Natural killer cell (primary cell): Measurements from ENCODE around the gene RESF1. TPM values are rescaled to one million over a fixed set of nuclear protein-coding genes. Genes with fewer than 3 reads are reported as not detected.

Experiments
- ATAC-seq, 3 donors: fragments of 150-1000 bp in 2 of 3; fragments of 200-7000 bp in 1 of 3; cut with Tn5 transposase; 1 replicate in 1 of 3; 2 replicates in 2 of 3; pipeline ENCODE4 v1.10.0; 2021; ENCODE audit warnings: mild to moderate bottlenecking in 2 of 3, moderate library complexity in 2 of 3
- DNase-seq, 2 donors: peaks; one replicate each; pipeline versions ENCODE4 v3.0.0 to v3.0.0-alpha.2; 2013 to 2021; ENCODE audit warnings: mixed read lengths in 1 of 2
- H3K27ac ChIP-seq: one replicate; pipeline ENCODE4 v1.5.1; 2013; ENCODE audit warnings: mild to moderate bottlenecking, low read length
- H3K27me3 ChIP-seq: one replicate; pipeline ENCODE4 v1.6.1; 2013; ENCODE audit warnings: low read length; ENCODE audit not compliant: control insufficient read depth, insufficient read depth
- H3K36me3 ChIP-seq: one replicate; pipeline ENCODE4 v1.6.1; 2013; ENCODE audit warnings: low read length; ENCODE audit not compliant: control insufficient read depth, insufficient read depth
- H3K4me1 ChIP-seq: one replicate; pipeline ENCODE4 v1.6.1; 2013; ENCODE audit warnings: low read length; ENCODE audit not compliant: control insufficient read depth, insufficient read depth
- H3K4me3 ChIP-seq: one replicate; pipeline ENCODE4 v1.5.1; 2013; ENCODE audit warnings: low read length
- H3K9me3 ChIP-seq: one replicate; pipeline ENCODE4 v1.6.1; 2013; ENCODE audit warnings: low read length; ENCODE audit not compliant: control insufficient read depth, insufficient read depth
- H3K27ac Mint-ChIP-seq, 2 donors: one replicate each; pipeline ENCODE4 v1.8.0; 2022; ENCODE audit warnings: mild to moderate bottlenecking in 2 of 2, mixed read lengths in 2 of 2, moderate library complexity in 1 of 2
- H3K27me3 Mint-ChIP-seq, 2 donors: one replicate each; pipeline ENCODE4 v1.8.0; 2022; ENCODE audit warnings: low read depth in 2 of 2, mixed read lengths in 2 of 2
- H3K36me3 Mint-ChIP-seq: one replicate; pipeline ENCODE4 v1.8.0; 2022; ENCODE audit warnings: mixed read lengths
- H3K4me1 Mint-ChIP-seq, 2 donors: one replicate each; pipeline ENCODE4 v1.8.0; 2022; ENCODE audit warnings: mixed read lengths in 2 of 2
- H3K4me3 Mint-ChIP-seq: one replicate; pipeline ENCODE4 v1.8.0; 2022; ENCODE audit warnings: mild to moderate bottlenecking, moderate library complexity, mixed read lengths
- H3K9me3 Mint-ChIP-seq, 2 donors: one replicate each; pipeline ENCODE4 v1.8.0; 2022; ENCODE audit warnings: mixed read lengths in 2 of 2
- WGBS: methylation state at CpG from one replicate; pipeline ENCODE4 v1.1.7; 2013; ENCODE audit warnings: missing lambda C conversion rate; ENCODE audit not compliant: insufficient coverage; 5-methylcytosine and 5-hydroxymethylcytosine counted together
- intact Hi-C: fragments of 100-400 bp; cut with micrococcal nuclease; formaldehyde crosslinking; loops from one replicate; pipeline ENCODE4 v1.14.2; 2022
- total RNA-seq, 4 donors: library from RNA; stranded (reverse); fragments of 120-200 nt in 1 of 4; gene quantifications; one replicate each; pipeline versions ENCODE4 v1.2.3 to v1.2.4, GENCODE V29; 2013 to 2022
- TF ChIP-seq, protein P1 (sequence below): fragments of 200-600 bp; IDR thresholded peaks from one replicate; pipeline ENCODE4 v1.8.0; 2022; ENCODE audit warnings: antibody characterized with exemption

The RESF1 gene
- total RNA-seq, 3 donors from 2014 or later (not counting 1 experiment from before 2014, with no cell fraction given): 144 to 209 (median 184) TPM

DNA sequence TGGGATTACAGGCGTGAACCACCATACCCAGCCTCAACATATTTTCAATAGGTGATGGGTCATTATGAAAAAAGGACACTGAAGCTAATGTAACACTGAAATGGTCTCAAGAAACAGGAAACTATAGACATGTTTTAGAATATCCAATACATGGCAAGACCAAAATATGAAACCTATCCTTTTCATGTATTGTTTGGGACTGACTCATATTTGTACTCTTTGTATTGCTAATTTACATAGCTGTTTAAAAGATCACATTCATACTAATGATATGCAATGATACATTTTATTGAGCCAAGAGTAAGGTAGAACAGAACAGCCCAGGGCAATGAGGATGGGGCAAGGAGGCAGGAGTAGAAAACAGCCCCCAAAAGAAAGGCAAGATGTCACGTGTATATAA, 32.6 kb downstream of the RESF1 start:
- TF ChIP-seq, protein P1, sequence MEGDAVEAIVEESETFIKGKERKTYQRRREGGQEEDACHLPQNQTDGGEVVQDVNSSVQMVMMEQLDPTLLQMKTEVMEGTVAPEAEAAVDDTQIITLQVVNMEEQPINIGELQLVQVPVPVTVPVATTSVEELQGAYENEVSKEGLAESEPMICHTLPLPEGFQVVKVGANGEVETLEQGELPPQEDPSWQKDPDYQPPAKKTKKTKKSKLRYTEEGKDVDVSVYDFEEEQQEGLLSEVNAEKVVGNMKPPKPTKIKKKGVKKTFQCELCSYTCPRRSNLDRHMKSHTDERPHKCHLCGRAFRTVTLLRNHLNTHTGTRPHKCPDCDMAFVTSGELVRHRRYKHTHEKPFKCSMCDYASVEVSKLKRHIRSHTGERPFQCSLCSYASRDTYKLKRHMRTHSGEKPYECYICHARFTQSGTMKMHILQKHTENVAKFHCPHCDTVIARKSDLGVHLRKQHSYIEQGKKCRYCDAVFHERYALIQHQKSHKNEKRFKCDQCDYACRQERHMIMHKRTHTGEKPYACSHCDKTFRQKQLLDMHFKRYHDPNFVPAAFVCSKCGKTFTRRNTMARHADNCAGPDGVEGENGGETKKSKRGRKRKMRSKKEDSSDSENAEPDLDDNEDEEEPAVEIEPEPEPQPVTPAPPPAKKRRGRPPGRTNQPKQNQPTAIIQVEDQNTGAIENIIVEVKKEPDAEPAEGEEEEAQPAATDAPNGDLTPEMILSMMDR: no peak
- peaks cover 3% of the 10 kb centered on the region for H3K9me3 ChIP-seq
- Mint-ChIP-seq H3K4me1 (peaks cover 21 to 26% of the 10 kb centered on the region in 2 donors), H3K27me3 (no peaks in the 10 kb centered on the region), H3K9me3 (no peaks in the 10 kb centered on the region), H3K36me3 (peaks cover 18% of the 10 kb centered on the region), H3K4me3 (no peak overlapping the region), H3K27ac (peak overlapping the region; percentile 73 to 76)
- intact Hi-C loops: no loop called here
- no peak for ATAC-seq
- DNase-seq: no peak
- 100% methylated on average over 1 of the region's 2 CpGs for WGBS
- peaks cover 69% of the 10 kb centered on the region for H3K36me3 ChIP-seq
- no peak overlapping the region for H3K4me3 ChIP-seq
- no peak overlapping the region for H3K27ac ChIP-seq
- H3K4me1 ChIP-seq: no peaks in the 10 kb centered on the region
- H3K27me3 ChIP-seq: no peaks in the 10 kb centered on the region

DNA sequence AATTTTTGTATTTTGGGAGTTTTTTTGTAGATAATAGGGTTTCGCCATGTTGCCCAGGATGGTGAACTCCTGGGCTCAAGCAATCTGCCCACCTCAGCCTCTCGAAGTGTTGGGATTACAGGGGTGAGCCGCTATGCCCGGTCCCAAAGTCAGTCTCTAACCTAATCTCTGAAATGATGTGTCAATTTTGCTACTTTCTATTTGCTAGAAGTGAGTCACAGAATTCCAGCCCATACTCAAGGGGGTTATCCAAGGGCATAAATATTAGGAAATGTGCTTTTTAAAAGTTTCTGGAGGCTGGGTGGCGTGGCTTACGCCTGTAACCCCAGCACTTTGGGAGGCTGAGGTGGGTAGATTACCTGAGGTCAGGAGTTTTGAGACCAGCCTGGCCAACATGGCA, 40.5 kb downstream of the RESF1 start:
- no peaks in the 10 kb centered on the region for H3K27me3 ChIP-seq
- WGBS: 100% methylated on average over 6 of the region's 6 CpGs
- Mint-ChIP-seq H3K27me3 (no peaks in the 10 kb centered on the region), H3K36me3 (no peaks in the 10 kb centered on the region), H3K9me3 (no peaks in the 10 kb centered on the region), H3K4me3 (no peak overlapping the region), H3K4me1 (peaks cover 0 to 6% of the 10 kb centered on the region in 2 donors), H3K27ac (no peak overlapping the region)
- no peaks in the 10 kb centered on the region for H3K4me1 ChIP-seq
- no peak for ATAC-seq
- no peaks in the 10 kb centered on the region for H3K9me3 ChIP-seq
- intact Hi-C loops: no loop called here
- DNase-seq: no peak
- TF ChIP-seq, protein P1: no peak
- no peak overlapping the region for H3K4me3 ChIP-seq
- no peak overlapping the region for H3K27ac ChIP-seq
- peaks cover 55% of the 10 kb centered on the region for H3K36me3 ChIP-seq

DNA sequence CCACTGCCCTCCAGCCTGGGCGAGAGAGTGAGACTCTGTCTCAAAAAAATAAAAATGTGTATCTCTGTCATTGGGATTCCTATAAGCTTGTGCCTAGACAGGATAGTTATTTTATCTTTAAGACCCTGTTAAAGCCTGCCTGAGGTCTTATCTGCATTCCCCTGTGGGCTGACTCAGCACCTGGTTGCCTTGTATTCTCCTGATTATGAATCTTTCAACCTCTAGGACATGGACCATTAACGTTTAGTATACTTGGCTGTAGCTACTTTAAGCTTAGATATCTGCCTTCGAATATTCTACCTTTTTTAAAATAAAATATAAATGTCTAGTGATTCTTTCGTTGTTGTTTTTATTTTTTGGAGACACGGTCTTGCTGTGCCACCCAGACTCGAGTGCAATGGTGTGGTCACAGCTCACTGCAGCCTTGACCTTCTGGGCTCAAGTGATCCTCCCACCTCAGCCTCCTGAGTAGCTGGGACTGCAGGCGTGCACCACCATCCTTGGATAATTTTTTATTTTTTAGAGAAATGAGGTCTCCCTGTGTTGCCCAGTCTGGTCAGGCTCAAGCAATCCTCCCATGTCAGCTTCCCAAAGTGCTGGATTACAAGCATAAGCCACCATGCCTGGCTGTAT, 41.3 kb downstream of the RESF1 start:
- no peaks in the 10 kb centered on the region for H3K9me3 Mint-ChIP-seq
- ATAC-seq: no peak
- DNase-seq: no peak
- H3K27ac ChIP-seq: no peak overlapping the region
- no peaks in the 10 kb centered on the region for H3K27me3 ChIP-seq
- peaks cover 0 to 6% of the 10 kb centered on the region in 2 donors for H3K4me1 Mint-ChIP-seq
- no peaks in the 10 kb centered on the region for H3K4me1 ChIP-seq
- H3K27ac Mint-ChIP-seq: peak overlapping the region; percentile 29 to 73
- WGBS: 90% methylated on average over 5 of the region's 7 CpGs
- no peak overlapping the region for H3K4me3 Mint-ChIP-seq
- H3K36me3 ChIP-seq: peaks cover 52% of the 10 kb centered on the region
- TF ChIP-seq, protein P1: no peak
- H3K27me3 Mint-ChIP-seq: no peaks in the 10 kb centered on the region
- H3K9me3 ChIP-seq: no peaks in the 10 kb centered on the region
- H3K4me3 ChIP-seq: no peak overlapping the region
- no peaks in the 10 kb centered on the region for H3K36me3 Mint-ChIP-seq
- intact Hi-C loops: no loop called here
